Measurements from ENCODE around the gene COX4I2. TPM values are rescaled to one million over a fixed set of nuclear protein-coding genes. Genes with fewer than 3 reads are reported as not detected.

COX4I2 gene
- total RNA-seq, 1 donor from 2014 or later = not detected

Small RNA genes lying within 50 kb of the gene (small RNA-seq; reads per million reads assigned to genes)
- gene MIR3193 = not detected

Other genes with a start within 250 kb of the COX4I2 start
- not detected for gene DEFB119, start 247.3 kb upstream of the COX4I2 start, total RNA-seq
- gene DEFB121, start 231.7 kb upstream of the COX4I2 start, total RNA-seq = not detected
- not detected for gene DEFB123, start 197.3 kb upstream of the COX4I2 start, total RNA-seq
- gene DEFB124, start 162.8 kb upstream of the COX4I2 start, total RNA-seq = not detected
- not detected for gene REM1, start 162.6 kb upstream of the COX4I2 start, total RNA-seq
- gene HM13, start 123.5 kb upstream of the COX4I2 start, total RNA-seq = 27.8 TPM
- gene ID1, start 32.6 kb upstream of the COX4I2 start, total RNA-seq = 66.9 TPM
- 42.6 TPM for gene BCL2L1, start 85.0 kb downstream of the COX4I2 start, total RNA-seq
- gene TPX2, start 101.4 kb downstream of the COX4I2 start, total RNA-seq = 5.8 TPM
- gene MYLK2, start 181.4 kb downstream of the COX4I2 start, total RNA-seq = 0.78 TPM
- 0.78 TPM for gene FOXS1, start 207.7 kb downstream of the COX4I2 start, total RNA-seq
- 3.0 TPM for gene DUSP15, start 232.6 kb downstream of the COX4I2 start, total RNA-seq
- gene TTLL9, start 232.7 kb downstream of the COX4I2 start, total RNA-seq = 1.7 TPM

All from occipital lobe (tissue), 2 donors.